Measurements from ENCODE around the gene F2. TPM values are rescaled to one million over a fixed set of nuclear protein-coding genes. Genes with fewer than 3 reads are reported as not detected.
A peak's percentile ranks its signal among the peaks of the same experiment; 100 is the strongest.

The F2 gene
- total and polyA plus RNA-seq, 2 of the 13 experiments (the other 11 are each of a cell fraction or from before 2014, with no cell fraction given), result 330 to 801 TPM

DNA sequence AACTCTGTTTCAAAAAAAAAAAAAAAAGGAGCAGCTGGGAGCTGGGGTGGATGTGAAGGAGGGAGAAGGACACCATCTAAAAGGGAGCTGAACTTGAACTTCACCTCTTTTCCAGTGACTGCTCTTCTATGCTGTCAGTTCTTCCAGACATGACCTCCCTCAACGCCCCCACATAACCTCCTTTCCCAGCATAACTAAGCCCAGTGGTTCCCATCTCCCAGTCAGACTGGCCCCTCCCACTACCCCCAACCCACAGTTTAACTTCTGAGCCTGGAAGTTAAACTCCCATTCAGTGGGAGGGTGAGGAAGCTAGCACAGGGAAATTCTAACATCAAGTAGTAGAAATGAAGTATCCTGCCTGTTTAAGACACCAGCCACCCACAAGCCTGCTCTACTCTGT lies 20.4 kb upstream of the F2 start (continued):
- TF ChIP-seq, protein P1, sequence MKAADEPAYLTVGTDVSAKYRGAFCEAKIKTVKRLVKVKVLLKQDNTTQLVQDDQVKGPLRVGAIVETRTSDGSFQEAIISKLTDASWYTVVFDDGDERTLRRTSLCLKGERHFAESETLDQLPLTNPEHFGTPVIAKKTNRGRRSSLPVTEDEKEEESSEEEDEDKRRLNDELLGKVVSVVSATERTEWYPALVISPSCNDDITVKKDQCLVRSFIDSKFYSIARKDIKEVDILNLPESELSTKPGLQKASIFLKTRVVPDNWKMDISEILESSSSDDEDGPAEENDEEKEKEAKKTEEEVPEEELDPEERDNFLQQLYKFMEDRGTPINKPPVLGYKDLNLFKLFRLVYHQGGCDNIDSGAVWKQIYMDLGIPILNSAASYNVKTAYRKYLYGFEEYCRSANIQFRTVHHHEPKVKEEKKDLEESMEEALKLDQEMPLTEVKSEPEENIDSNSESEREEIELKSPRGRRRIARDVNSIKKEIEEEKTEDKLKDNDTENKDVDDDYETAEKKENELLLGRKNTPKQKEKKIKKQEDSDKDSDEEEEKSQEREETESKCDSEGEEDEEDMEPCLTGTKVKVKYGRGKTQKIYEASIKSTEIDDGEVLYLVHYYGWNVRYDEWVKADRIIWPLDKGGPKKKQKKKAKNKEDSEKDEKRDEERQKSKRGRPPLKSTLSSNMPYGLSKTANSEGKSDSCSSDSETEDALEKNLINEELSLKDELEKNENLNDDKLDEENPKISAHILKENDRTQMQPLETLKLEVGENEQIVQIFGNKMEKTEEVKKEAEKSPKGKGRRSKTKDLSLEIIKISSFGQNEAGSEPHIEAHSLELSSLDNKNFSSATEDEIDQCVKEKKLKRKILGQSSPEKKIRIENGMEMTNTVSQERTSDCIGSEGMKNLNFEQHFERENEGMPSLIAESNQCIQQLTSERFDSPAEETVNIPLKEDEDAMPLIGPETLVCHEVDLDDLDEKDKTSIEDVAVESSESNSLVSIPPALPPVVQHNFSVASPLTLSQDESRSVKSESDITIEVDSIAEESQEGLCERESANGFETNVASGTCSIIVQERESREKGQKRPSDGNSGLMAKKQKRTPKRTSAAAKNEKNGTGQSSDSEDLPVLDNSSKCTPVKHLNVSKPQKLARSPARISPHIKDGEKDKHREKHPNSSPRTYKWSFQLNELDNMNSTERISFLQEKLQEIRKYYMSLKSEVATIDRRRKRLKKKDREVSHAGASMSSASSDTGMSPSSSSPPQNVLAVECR (CRISPR knock-in tag; IDR thresholded peaks at IDR 0.05; ENCODE audit: borderline replicate concordance), result 0 out of 2 replicates have a peak, but pooled peaks have one; percentile 18
- TF ChIP-seq, protein P2, sequence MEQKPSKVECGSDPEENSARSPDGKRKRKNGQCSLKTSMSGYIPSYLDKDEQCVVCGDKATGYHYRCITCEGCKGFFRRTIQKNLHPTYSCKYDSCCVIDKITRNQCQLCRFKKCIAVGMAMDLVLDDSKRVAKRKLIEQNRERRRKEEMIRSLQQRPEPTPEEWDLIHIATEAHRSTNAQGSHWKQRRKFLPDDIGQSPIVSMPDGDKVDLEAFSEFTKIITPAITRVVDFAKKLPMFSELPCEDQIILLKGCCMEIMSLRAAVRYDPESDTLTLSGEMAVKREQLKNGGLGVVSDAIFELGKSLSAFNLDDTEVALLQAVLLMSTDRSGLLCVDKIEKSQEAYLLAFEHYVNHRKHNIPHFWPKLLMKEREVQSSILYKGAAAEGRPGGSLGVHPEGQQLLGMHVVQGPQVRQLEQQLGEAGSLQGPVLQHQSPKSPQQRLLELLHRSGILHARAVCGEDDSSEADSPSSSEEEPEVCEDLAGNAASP (CRISPR knock-in tag; IDR thresholded peaks at IDR 0.05; ENCODE audit: borderline replicate concordance), result peak; percentile 21; the same call in 1 of the 2 replicates
- TF ChIP-seq, protein P3, sequence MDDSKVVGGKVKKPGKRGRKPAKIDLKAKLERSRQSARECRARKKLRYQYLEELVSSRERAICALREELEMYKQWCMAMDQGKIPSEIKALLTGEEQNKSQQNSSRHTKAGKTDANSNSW (CRISPR knock-in tag; IDR thresholded peaks at IDR 0.05; ENCODE audit: borderline replicate concordance), result no peak
- no peak for TF ChIP-seq ZNF674 (CRISPR knock-in tag; IDR thresholded peaks at IDR 0.05; ENCODE audit: low read depth)
- TF ChIP-seq, protein P4, sequence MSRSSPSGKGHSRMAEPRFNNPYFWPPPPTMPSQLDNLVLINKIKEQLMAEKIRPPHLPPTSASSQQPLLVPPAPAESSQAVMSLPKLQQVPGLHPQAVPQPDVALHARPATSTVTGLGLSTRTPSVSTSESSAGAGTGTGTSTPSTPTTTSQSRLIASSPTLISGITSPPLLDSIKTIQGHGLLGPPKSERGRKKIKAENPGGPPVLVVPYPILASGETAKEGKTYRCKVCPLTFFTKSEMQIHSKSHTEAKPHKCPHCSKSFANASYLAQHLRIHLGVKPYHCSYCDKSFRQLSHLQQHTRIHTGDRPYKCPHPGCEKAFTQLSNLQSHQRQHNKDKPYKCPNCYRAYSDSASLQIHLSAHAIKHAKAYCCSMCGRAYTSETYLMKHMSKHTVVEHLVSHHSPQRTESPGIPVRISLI (CRISPR knock-in tag; IDR thresholded peaks at IDR 0.05; ENCODE audit: borderline replicate concordance), result 0 out of 2 replicates have a peak, but pooled peaks have one; percentile 24
- TF ChIP-seq PRMT3 (CRISPR knock-in tag; IDR thresholded peaks at IDR 0.05; ENCODE audit: borderline replicate concordance, low read depth), result no peak
- TF ChIP-seq, protein P5, sequence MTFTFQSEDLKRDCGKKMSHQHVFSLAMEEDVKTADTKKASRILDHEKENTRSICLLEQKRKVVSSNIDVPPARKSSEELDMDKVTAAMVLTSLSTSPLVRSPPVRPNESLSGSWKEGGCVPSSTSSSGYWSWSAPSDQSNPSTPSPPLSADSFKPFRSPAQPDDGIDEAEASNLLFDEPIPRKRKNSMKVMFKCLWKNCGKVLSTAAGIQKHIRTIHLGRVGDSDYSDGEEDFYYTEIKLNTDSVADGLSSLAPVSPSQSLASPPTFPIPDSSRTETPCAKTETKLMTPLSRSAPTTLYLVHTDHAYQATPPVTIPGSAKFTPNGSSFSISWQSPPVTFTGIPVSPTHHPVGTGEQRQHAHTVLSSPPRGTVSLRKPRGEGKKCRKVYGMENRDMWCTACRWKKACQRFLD (CRISPR knock-in tag; IDR thresholded peaks at IDR 0.05; ENCODE audit: borderline replicate concordance), result no peak
- TF ChIP-seq SNRNP70 (IDR thresholded peaks at IDR 0.05; ENCODE audit: low read depth, low read length), result no peak
- no peak for TF ChIP-seq ZFYVE20 (CRISPR knock-in tag; IDR thresholded peaks at IDR 0.05; ENCODE audit: borderline replicate concordance, low read depth)
